HG03457 (cell line): ENCODE results near the gene ENAM.
A peak's percentile ranks its signal among the peaks of the same experiment; 100 is the strongest.
"Not testable (repeated sequence)": the region's sequence is repeated elsewhere in the genome, so short reads cannot be mapped to it uniquely, and the experiment has no call there.

Source experiments
- ATAC-seq: cut with Tn5 transposase; IDR thresholded peaks from one replicate; pipeline ENCODE4 v1.9.1; 2021; ENCODE audit warnings: moderate number of reproducible peaks; ENCODE audit not compliant: unreplicated experiment

Gene ENAM

GRCh38 chr4:70623323-70623722 is 5.2 kb upstream of the ENAM start:
- no peak for ATAC-seq

GRCh38 chr4:70624226-70624793 is 4.2 kb upstream of the ENAM start:
- no peak for ATAC-seq

GRCh38 chr4:70627620-70628019 is 924 bp upstream of the ENAM start:
- no peak for ATAC-seq

- ATAC-seq, result no peak
Measured at GRCh38 chr4:70629469-70630090, 1.0 kb downstream of the ENAM start.

DNA sequence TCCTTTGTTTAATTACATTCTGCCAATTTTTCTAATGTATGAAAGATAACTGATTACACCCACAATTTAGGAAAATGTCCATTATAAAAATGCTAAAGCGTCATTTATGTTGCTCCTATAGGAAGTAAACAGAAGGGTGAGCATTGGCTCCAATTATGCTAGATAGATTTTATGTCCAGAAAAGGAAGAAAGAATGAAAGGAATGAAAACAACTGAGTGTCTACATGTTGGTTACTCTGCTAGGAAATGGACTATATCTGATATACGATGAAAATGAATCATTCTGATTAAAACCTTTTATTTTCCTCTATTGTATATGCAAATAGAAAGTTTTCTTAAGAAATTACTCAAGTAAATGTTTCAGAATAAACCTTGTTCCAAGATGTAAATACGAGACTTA is 1.6 kb downstream of the ENAM start:
- ATAC-seq, result no peak

GRCh38 chr4:70632028-70632427 is 3.5 kb downstream of the ENAM start:
- no peak for ATAC-seq

GRCh38 chr4:70634482-70634881 is 5.9 kb downstream of the ENAM start:
- ATAC-seq, result no peak

DNA sequence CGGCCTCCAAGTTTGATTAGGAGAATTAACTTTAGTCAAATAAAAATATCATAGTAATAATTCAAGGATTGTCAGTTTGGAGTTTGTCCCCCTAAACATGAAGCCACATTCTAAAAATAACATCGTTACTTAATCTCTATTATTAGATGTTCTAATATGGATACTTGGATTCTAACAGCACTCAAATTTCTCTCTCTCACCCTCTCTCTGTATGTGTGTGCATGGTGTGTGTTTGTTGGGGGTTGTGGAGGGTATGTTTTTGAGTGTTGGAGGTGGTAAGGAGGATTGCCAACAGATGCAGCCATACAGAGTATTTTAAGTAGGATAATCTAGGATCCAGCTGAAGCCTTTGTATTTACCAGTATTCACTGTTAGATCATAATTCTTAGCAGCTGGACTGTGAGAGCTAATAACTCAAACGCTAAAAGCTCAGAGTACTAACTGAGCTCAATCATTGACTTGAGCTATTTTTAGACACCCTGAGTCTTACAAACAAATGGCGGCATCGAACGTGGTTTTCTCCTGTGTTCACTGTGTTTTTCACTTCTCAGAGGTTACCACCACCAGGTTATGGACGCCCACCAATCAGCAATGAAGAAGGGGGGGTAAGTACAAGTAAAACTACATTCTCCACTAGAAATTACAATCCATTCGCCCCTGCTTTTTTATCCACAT is 8.8 kb downstream of the ENAM start:
- no peak for ATAC-seq

DNA sequence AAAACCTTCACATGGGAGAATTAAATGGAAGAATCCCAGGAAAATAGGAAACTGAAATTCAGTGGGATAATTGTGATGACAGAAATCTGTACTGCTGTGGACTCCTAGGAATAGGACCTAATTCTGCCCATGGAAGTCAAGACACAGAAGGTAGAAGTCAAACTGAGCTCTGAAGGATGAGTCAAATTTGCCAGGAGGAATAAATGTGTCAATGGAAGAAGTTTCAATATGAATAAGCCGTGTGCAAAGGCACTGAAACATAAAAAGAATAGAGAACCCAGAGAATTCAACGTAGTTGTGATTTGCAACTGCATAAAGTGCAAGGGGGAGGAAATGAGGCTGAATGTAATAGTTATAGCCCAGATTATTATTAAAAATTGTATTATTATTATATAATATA is 11.6 kb downstream of the ENAM start:
- ATAC-seq, result peak; percentile 53

DNA sequence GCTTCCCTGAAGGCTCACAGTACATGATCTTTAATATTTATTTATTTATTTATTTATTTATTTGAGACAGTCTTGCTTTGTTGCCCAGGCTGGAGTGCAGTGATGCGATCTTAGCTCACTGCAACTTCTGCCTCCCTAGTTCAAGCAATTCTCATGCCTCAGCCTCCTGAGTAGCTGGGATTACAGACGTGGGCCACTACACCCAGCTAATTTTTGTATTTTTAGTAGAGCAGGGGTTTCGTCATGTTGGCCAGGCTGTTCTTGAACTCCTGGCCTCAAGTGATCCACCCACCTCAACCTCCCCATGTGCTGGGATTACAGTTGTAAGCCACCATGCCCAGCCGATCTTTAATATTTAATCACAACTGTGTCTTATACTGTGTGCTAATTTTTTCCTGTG is 22.2 kb downstream of the ENAM start:
- not testable (repeated sequence) for ATAC-seq

GRCh38 chr4:70651864-70652506 is 23.4 kb downstream of the ENAM start:
- no peak for ATAC-seq

- no peak for ATAC-seq
Measured at GRCh38 chr4:70654605-70655011, 26.1 kb downstream of the ENAM start.

DNA sequence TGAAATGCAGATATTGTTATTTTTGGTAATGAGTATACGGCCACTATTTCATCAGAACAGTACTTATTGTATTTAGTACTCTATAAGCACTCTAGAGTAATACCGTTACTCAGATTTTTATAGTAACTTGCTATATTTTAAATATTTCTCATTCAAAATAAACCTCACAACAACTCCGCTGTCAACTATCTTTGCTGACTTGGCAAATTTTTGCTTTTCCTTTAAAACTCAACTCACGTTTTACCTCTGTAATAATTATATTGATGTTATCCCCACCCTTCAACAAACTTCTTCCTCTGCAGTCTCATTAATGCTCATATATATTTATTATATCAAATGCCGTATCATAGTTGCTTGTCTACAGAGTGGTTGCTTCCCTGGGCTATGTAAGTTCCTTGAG is 28.8 kb downstream of the ENAM start:
- no peak for ATAC-seq

GRCh38 chr4:70658418-70658817 is 29.9 kb downstream of the ENAM start:
- no peak for ATAC-seq

GRCh38 chr4:70660106-70660505 is 31.6 kb downstream of the ENAM start:
- ATAC-seq, result no peak

DNA sequence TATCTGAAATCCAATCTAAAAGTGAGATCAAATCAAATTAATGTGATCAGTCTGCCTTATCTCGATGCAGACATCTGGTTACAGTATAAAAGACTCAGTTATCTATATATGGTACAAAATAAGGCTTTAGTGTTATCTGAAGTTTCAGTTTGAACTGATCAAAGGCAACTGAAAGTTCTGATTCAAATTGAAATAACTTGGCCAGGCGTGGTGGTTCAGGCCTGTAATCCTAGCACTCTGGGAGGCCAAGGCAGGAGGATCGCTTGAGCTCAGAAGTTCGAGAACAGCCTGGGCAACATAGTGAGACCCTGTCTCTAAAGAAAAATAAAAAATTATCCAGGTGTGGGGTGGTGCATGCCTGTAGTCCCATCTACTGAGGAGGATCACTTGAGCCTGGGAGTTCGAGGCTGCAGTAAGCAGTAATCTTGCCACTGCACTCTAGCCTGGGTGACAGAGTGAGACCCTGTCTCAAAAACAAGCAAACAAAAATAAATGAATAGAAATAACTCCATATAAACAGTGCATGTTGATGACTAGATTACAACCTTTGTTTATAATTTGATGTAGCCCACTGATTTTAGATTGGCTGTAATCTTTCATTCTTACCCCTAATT is 32.9 kb downstream of the ENAM start:
- ATAC-seq, result peak; percentile 69

GRCh38 chr4:70666369-70666768 is 37.8 kb downstream of the ENAM start, which contains the start of gene JCHAIN:
TSS of gene JCHAIN (minus strand) at chr4:70666508. CDS start at chr4:70666490, 18 bp downstream.
- ATAC-seq, result no peak

GRCh38 chr4:70667740-70668535 is 39.4 kb downstream of the ENAM start:
- no peak for ATAC-seq

GRCh38 chr4:70670332-70671014 is 41.9 kb downstream of the ENAM start:
- no peak for ATAC-seq

GRCh38 chr4:70671091-70671490 is 42.5 kb downstream of the ENAM start:
- no peak for ATAC-seq
